GM12891 (cell line): Measurements from ENCODE around the gene TSPYL1.

Source experiments
- DNase-seq: peaks from one replicate; pipeline ENCODE4 v3.0.0; 2011; ENCODE audit warnings: low spot score; ENCODE audit not compliant: insufficient read length
- FAIRE-seq: peaks from 2 replicates; lab custom pipeline; 2011; peaks lifted over from hg19 to GRCh38; lab: Jason Lieb, UNC
- PAX5 ChIP-seq: IDR thresholded peaks from 2 replicates; pipeline ENCODE4 v1.6.1; 2011; ENCODE audit warnings: low read length, moderate library complexity, mild to moderate bottlenecking; ENCODE audit not compliant: insufficient read depth, severe bottlenecking
- POLR2A ChIP-seq: IDR thresholded peaks from 2 replicates; pipeline ENCODE4 v1.6.1; 2011; ENCODE audit warnings: low read depth, low read length, control low read depth
- POLR2AphosphoS5 ChIP-seq: IDR thresholded peaks from 2 replicates; pipeline ENCODE4 v1.6.1; 2011; ENCODE audit warnings: low read depth, low read length, control low read depth
- POU2F2 ChIP-seq: IDR thresholded peaks from 2 replicates; pipeline ENCODE4 v1.6.1; 2011; ENCODE audit warnings: low read depth, mild to moderate bottlenecking, control low read depth, low read length, moderate library complexity
- SPI1 ChIP-seq: IDR thresholded peaks from 2 replicates; pipeline ENCODE4 v1.6.1; 2011; ENCODE audit warnings: low read depth, low read length, control low read depth
- TAF1 ChIP-seq: IDR thresholded peaks from 2 replicates; pipeline ENCODE4 v1.6.1; 2011; ENCODE audit warnings: low read depth, low read length, control low read depth

Gene TSPYL1

DNA sequence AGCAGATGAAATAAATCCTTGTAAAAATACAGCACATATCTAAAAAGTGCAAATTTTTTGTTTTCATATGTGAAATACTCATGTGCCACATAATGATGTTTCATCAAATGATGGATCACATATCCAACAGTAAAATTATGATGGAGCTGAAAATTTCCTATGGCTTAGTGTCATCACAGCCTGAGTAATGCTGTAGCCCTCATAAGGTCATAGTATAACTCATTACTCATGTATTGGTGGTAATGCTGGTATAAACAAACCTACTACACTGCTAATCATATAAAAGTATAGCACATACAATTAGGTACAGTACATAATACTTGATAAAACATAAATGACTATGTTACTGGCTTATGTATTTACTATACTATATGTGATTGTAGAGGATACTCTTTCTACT lies 12.9 kb downstream of the TSPYL1 start:
- FAIRE-seq (no peak), DNase-seq (no peak)
- TF ChIP-seq POLR2A (no peak), POLR2AphosphoS5 (no peak), SPI1 (no peak), PAX5 (no peak)

DNA sequence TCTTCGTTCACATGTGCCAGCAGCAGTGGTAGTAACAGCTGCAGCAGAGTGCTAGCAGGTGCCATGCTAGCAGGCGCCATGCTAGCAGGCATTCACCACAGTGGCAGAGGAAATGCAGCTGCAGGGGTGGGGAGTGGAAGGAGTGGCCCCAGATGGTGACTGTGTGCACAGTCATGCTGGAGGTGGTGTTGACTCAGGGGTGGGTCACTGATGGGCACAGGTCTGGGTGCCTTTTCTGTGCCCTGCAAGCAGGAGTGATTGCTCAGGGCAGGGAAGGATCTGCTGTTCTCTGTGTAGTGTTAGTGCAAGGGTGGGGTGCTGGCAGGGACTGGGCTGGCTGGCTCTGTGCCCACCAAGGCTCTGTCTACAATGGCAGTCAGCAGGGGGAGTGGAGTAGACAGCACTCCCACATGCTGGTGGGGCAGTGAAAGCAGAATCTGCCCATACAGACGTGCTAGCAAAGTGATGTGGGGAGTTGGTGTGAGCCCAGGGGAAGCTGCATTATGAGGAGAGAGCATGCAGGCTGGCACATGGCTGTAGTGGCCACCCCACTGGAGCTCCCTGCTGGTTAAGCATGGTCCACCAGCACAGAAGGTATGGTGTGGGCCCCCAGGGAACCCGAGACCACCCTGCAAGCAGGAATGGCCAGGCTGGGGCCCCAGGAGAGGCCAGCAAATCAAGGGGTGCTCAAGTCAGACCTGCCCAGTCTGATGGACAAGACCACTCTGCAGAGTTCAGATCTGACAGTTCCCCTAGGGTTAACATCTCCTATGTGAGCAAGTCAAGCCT lies 14.5 kb downstream of the TSPYL1 start:
- no peak for TF ChIP-seq PAX5
- TF ChIP-seq POU2F2 = no peak
- no peak for TF ChIP-seq POLR2A
- TF ChIP-seq POLR2AphosphoS5 = no peak
- TF ChIP-seq SPI1 = no peak
- TF ChIP-seq TAF1 = no peak
- no peak for DNase-seq
- FAIRE-seq = no peak

DNA sequence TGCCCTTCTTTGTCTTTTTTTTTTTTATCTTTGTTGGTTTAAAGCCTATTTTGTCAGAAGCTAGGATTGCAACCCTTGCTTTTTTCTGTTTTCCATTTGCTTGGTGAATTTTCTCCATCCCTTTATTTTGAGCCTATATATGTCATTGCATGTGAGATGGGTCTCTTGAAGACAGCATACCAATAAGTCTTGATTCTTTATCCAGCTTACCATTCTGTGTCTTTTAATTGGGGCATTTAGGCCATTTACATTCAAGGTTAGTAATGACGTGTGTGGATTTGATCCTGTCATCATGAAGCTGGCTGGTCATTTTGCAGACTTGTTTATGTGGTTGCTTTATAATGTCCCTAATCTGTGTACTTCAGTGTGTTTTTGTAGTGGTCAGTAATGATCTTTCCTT lies 16.4 kb downstream of the TSPYL1 start:
- no peak for DNase-seq
- peak; percentile 41 for FAIRE-seq
- TF ChIP-seq POLR2A (no peak), SPI1 (no peak), TAF1 (no peak), POU2F2 (no peak), PAX5 (no peak), POLR2AphosphoS5 (no peak)

DNA sequence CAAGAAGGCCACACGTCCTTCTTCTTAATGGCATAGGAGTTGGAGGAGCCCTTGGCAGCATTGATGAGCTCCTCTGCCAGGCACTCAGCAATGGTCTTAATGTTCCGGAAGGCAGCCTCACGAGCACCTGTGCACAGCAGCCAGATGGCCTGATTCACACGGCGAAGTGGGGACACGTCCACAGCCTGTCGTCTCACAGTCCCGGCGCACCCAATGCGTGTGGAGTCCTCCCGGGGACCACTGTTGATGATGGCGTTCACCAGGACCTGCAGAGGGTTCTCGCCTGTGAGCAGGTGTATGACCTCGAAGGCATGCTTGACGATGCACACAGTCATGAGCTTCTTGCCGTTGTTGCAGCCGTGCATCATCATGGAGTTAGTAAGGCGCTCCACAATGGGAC lies 21.2 kb downstream of the TSPYL1 start:
- TF ChIP-seq POLR2A = no peak
- TF ChIP-seq PAX5 = no peak
- TF ChIP-seq TAF1 = no peak
- TF ChIP-seq POU2F2 = no peak
- no peak for TF ChIP-seq SPI1
- TF ChIP-seq POLR2AphosphoS5 = no peak
- DNase-seq (no peak), FAIRE-seq (no peak)

DNA sequence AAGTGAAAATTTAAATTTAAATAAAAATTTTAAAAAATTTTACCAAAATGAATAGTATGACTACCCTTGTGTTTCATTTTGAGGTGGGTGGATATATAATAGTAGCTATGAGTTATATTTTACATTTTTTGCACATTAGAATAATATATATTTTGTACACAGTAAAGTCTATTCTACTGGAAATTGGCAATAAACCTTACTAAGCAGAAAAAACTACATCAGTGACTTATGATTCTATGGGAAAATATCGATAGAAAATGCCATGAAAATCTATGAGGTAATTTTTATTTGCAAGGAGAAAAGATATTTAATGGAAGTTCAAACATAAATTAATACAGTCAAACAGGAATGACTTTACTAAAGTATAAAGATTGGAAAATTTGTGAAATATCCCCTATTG lies 23.0 kb downstream of the TSPYL1 start:
- no peak for FAIRE-seq
- TF ChIP-seq POLR2A = no peak
- TF ChIP-seq POU2F2 = no peak
- no peak for TF ChIP-seq PAX5
- TF ChIP-seq SPI1 = no peak
- TF ChIP-seq POLR2AphosphoS5 = no peak
- TF ChIP-seq TAF1 = no peak

DNA sequence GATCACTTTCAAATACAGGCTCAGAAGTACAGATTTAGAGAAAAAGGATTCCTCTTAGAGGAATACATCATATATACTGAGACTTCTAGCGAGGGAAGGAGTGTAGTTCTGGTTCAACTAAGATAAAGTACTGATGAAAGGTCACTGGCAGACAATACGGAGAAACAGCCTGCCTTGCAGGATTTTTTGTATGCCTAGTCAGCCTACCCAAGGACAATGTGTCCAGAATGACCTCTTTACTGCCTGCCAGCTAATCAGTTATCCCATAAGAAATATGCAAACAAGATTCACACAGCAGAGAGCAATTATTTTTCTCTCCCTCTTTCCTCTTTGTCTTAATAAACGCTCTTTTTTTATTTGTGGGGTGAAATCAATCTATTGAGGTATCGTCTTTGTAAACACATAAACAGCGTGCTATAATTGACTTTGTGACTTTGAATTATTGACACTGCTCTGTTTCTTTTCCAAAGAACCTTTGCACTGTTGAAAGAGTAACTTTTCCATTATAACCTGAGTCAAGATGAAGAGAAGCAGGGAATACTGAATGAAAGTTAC lies 24.4 kb downstream of the TSPYL1 start:
- no peak for FAIRE-seq
- DNase-seq = no peak

More for the DNA sequence above, 23.0 kb downstream of the TSPYL1 start:
- no peak for DNase-seq

DNA sequence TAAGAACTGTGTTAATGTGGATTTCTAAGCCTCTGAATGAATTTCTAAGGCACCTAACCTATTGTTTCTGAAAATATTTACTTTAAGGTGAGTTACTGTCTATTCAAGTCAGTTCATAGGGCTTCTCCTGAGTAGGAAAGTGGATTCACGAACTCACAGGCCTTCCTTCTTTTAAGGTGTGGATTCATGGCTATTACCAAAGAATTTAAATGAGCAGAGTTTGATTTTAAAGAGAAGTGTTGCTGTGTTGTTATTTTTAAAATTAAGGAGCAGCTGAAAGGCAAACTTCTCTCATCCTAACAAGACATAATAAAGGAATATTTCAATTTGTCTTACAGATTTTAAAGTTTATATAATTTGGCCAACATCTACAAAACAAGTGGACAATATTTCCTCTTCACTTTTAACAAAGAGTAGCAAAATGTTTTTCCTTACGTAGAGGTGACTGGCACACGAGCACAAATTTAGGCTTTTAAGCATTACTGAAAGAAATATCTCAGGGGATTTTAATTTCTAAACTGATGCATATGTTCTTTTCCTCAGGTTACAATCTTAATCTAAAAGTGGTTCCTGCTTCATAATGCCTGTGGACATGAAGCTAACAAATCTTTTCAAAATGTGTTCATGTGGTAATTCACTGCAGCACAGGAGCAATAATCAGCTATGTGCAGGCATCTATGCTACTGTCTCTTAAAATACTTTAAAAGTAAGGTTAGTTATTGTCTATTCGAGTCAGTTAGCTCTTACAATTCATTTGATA lies 25.3 kb downstream of the TSPYL1 start:
- TF ChIP-seq POLR2AphosphoS5 (no peak), TAF1 (no peak), POLR2A (no peak), POU2F2 (no peak), SPI1 (no peak), PAX5 (no peak)
- DNase-seq (no peak), FAIRE-seq (no peak)

More for the DNA sequence above, 24.4 kb downstream of the TSPYL1 start:
- TF ChIP-seq POLR2AphosphoS5 (no peak), PAX5 (no peak), TAF1 (no peak), SPI1 (no peak), POLR2A (no peak), POU2F2 (no peak)

DNA sequence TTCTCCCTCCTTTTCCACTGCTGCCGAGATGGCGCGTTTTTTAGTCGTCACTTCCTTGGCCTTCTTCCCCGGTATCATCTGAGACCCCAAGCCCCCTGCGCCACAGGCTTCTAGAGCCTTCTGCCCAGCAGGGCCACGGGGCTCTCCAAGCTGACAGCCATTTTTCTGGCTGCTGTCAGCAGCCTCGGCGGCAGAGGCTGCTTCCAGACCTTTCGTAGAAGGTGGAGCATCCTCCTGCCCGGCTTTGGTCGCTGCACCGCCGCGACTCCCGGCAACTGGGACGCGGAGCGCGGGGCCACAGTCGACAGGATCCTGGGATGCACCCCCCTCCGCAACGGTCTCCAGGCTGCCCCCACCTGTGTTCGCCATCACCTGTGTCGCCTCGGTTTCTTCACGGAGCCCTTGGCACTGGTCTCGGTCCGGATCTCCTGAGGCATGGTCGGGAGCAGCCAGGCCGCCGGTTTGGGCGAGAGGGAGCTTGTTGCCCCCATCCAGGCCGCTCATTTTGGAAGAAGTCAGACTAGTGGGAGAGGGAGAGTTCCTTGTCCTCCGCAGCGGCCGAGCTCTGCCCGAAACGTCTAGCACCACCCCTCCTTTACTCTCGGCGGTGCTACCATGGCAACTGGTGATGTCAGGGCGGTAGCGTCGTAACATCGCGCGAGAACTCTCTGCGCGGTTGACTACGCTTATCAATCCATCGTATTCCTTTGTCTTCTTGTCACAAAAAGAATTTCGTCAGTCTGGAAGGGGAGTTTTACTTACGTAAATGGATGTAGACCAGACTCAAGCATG lies 26.0 kb downstream of the TSPYL1 start, which contains the start of gene TSPYL4:
TSPYL4 (minus strand) TSS at position 571 of the 792 bp plus-strand sequence; CDS start at position 504, 67 bp downstream.
- DNase-seq = peak; percentile 74
- TF ChIP-seq POLR2A (peak; percentile 85), PAX5 (no peak), SPI1 (no peak), TAF1 (no peak; the same call in 1 of the 2 replicates), POLR2AphosphoS5 (peak; percentile 81), POU2F2 (peak; percentile 73; the same call in 1 of the 2 replicates)
- peak; percentile 96 for FAIRE-seq

DNA sequence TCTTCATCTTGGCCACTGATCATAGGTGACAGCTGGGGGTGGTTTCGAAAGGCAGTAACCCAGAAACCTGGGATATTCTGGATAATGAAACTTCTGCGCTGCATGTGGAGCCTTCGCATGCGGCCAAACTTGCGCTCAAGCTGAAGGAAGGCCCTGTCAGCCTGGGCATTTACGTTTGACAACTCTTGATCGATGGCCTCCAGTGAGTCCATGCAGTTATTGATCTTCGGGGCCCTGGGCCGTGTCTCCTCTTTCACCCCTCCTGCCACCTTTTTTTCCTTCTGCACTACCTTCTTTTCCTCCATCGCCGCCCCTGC lies 26.6 kb downstream of the TSPYL1 start:
- TF ChIP-seq POLR2A (no peak), POU2F2 (no peak), PAX5 (no peak), TAF1 (no peak), SPI1 (no peak), POLR2AphosphoS5 (no peak)
- DNase-seq (no peak), FAIRE-seq (no peak)
